ENCODE results near the gene GORASP1.

The GORASP1 gene

DNA sequence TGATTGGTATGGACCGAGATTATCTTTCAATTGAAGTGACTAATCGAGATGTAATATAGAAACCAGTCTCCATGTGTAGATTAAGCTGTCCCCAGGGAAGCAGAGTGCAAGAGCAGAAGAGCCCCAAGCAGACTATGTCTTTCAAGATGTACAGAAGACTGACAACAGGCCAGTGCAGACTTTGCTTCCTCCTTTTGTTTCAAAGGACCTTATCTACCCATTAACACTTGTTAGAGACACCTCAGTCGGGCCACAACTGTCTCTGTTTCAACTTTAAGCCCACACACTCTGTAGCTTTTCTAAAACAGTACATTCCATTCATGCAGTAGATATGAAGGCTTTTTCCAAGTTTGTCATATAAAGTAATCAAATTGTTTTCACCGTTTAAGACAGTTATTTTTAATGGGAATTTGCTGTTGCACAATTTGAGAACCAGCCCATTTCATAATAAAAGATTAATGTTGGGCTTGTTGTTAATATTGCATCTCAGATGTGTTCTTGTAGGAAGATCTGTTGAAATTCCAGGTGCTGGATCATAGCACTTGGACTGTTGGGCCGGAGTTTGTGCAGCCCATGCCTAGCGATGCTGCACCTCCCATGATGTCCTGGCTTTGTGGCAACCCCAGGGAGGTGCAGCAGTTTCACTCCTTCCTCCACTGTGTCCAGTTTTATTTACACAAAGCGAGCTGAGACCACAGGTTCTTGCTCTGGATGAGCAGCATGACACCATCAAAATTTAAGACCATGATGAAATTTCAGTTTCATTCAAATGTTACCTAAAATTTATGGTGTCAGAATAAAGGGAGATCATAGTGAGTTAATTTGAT lies 12.4 kb downstream of the GORASP1 start:
- no peaks in the 10 kb centered on the region for H3K9me3 ChIP-seq
- no peaks in the 10 kb centered on the region for H3K27me3 ChIP-seq
- H3K36me3 ChIP-seq: peaks cover 3% of the 10 kb centered on the region; the same call in 1 of the 2 replicates
- TF ChIP-seq, protein P1, sequence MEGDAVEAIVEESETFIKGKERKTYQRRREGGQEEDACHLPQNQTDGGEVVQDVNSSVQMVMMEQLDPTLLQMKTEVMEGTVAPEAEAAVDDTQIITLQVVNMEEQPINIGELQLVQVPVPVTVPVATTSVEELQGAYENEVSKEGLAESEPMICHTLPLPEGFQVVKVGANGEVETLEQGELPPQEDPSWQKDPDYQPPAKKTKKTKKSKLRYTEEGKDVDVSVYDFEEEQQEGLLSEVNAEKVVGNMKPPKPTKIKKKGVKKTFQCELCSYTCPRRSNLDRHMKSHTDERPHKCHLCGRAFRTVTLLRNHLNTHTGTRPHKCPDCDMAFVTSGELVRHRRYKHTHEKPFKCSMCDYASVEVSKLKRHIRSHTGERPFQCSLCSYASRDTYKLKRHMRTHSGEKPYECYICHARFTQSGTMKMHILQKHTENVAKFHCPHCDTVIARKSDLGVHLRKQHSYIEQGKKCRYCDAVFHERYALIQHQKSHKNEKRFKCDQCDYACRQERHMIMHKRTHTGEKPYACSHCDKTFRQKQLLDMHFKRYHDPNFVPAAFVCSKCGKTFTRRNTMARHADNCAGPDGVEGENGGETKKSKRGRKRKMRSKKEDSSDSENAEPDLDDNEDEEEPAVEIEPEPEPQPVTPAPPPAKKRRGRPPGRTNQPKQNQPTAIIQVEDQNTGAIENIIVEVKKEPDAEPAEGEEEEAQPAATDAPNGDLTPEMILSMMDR (IDR thresholded peaks at IDR 0.05; ENCODE audit: low read depth, low read length): no peak
- H3K4me3 ChIP-seq (ENCODE audit: low read depth, low read length): no peak overlapping the region
- no peak for DNase-seq
- H3K4me1 ChIP-seq: no peaks in the 10 kb centered on the region

DNA sequence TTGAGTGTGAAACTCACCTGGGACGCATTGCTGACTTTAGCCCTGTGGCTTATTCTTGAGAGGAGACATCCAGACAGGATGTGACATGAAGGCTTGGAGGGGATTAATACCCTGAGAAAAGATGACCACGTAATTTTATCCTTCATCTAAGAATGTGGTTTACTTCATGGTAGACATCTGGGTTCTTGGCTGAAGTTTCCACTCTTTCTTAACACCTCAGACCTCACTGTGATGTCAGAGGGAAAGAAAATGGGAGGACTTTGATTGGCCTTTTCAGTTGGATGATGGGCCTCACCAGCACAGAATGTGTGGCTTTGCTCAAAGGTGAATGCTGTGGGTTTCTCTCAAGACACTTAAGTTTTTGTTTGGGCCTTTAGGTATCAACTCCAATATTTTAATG lies 16.5 kb downstream of the GORASP1 start:
- Histone ChIP-seq H3K36me3 (no peaks in the 10 kb centered on the region), H3K4me3 (ENCODE audit: low read depth, low read length) (no peak overlapping the region), H3K4me1 (no peaks in the 10 kb centered on the region), H3K27me3 (no peaks in the 10 kb centered on the region), H3K9me3 (no peaks in the 10 kb centered on the region)
- DNase-seq: no peak
- TF ChIP-seq, protein P1 (IDR thresholded peaks at IDR 0.05; ENCODE audit: low read depth, low read length): no peak

DNA sequence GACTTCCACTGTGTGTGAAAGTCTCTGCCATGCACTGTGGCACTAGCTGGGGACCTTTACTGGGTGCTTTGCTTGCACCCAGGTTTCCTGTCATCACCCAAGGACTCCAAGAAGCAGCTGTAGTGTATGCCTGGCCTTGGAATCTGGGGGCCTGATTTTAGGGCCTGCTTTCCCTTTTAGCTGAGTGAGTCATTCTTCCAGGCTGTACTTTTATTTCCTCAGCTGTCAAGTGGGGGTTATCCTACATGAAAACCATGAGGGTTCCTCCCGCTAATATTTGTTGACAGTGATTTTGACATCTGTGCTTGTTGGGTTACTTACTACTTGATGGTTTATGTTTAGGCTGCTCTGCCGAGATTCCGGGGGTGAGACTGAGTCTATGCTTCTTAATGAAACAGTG lies 18.5 kb downstream of the GORASP1 start:
- H3K27me3 ChIP-seq: no peaks in the 10 kb centered on the region
- TF ChIP-seq, protein P1 (IDR thresholded peaks at IDR 0.05; ENCODE audit: low read depth, low read length): no peak
- no peak overlapping the region for H3K4me3 ChIP-seq (ENCODE audit: low read depth, low read length)
- H3K4me1 ChIP-seq: no peaks in the 10 kb centered on the region
- DNase-seq: no peak
- no peaks in the 10 kb centered on the region for H3K9me3 ChIP-seq
- H3K36me3 ChIP-seq: no peaks in the 10 kb centered on the region

GRCh38 chr3:39088456-39088855 lies 19.0 kb downstream of the GORASP1 start:
- no peaks in the 10 kb centered on the region for H3K27me3 ChIP-seq
- no peaks in the 10 kb centered on the region for H3K4me1 ChIP-seq
- no peak for DNase-seq
- no peak overlapping the region for H3K4me3 ChIP-seq (ENCODE audit: low read depth, low read length)
- H3K36me3 ChIP-seq: no peaks in the 10 kb centered on the region
- no peaks in the 10 kb centered on the region for H3K9me3 ChIP-seq
- TF ChIP-seq, protein P1 (IDR thresholded peaks at IDR 0.05; ENCODE audit: low read depth, low read length): no peak

- H3K9me3 ChIP-seq: no peaks in the 10 kb centered on the region
- no peaks in the 10 kb centered on the region for H3K4me1 ChIP-seq
- H3K4me3 ChIP-seq (ENCODE audit: low read depth, low read length): no peak overlapping the region
- no peaks in the 10 kb centered on the region for H3K27me3 ChIP-seq
- no peak for DNase-seq
- H3K36me3 ChIP-seq: no peaks in the 10 kb centered on the region
- TF ChIP-seq, protein P1 (IDR thresholded peaks at IDR 0.05; ENCODE audit: low read depth, low read length): no peak
These were observed 21.3 kb downstream of the GORASP1 start for GRCh38 chr3:39086144-39086543.

DNA sequence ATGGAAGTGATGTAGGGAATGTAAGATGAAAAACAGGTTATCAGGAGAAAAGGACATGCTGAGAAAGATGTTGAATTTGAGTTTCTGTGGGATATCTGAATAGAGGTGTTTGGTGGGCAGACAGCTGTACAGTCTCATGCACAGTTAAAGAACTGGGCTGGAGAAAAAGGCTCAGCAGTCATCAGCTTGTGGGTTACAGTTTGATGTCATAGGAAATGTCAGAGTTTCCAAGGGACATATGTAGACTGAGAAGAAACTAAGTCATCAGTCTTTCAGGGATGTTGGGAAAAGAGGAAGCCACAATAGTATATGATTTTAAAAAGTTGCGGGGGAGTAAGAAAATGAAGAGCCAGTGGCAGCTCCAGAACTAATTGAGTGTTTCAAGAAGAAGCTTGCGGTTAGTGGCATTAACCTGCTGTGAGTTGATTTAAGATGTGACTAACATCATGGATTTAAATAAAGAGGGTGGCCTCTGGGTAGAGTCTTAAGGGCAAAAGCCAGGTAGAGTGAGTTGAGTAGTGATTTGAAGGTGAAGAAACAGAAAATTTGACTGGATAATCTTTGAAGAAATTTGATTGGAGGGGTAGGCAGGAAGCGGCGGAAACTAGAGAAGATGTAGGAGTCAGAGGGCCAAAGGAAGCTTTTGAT lies 24.6 kb downstream of the GORASP1 start:
- no peak overlapping the region for H3K4me3 ChIP-seq (ENCODE audit: low read depth, low read length)
- no peaks in the 10 kb centered on the region for H3K4me1 ChIP-seq
- H3K27me3 ChIP-seq: no peaks in the 10 kb centered on the region
- no peak for DNase-seq
- H3K36me3 ChIP-seq: no peaks in the 10 kb centered on the region
- TF ChIP-seq, protein P1 (IDR thresholded peaks at IDR 0.05; ENCODE audit: low read depth, low read length): no peak
- H3K9me3 ChIP-seq: no peaks in the 10 kb centered on the region

Measured in BE2C (cell line).